ENCODE measurements around the gene CCNY.

DNA sequence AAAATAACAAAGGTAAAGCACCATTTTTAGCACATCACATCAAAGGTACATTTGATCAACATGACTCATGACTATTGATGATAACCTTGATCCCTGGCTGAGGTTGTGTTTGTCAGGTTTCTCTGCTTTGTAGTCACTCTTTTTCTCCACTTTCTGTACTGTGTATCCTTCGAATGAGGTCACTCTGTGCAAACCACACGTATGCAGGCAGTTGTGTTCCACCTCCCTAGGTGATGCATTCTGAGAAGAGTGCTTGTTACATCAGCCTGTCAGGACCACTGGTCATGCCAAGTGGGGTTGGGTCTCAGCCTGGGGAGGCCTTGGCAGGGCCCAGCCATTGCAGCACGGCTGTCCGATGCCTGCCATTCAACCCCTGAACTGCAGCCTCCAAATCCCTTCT lies 206.0 kb downstream of the CCNY start:
- TF ChIP-seq POLR2A (IDR thresholded peaks at IDR 0.05; ENCODE audit: low read depth, low read length) (no peak), TAF1 (IDR thresholded peaks at IDR 0.05; ENCODE audit: borderline replicate concordance, low read depth, low read length) (no peak), POLR2AphosphoS5 (IDR thresholded peaks at IDR 0.05; ENCODE audit: low read depth, low read length) (no peak)
